HG03135 (cell line): ENCODE data around the gene LYZL6.
"Not testable (repeated sequence)": the region's sequence is repeated elsewhere in the genome, so short reads cannot be mapped to it uniquely, and the experiment has no call there.

ENCODE experiments used
- ATAC-seq: cut with Tn5 transposase; IDR thresholded peaks from one replicate; pipeline ENCODE4 v1.9.1; 2021; ENCODE audit warnings: mild to moderate bottlenecking, moderate library complexity; ENCODE audit not compliant: unreplicated experiment

The LYZL6 gene

DNA sequence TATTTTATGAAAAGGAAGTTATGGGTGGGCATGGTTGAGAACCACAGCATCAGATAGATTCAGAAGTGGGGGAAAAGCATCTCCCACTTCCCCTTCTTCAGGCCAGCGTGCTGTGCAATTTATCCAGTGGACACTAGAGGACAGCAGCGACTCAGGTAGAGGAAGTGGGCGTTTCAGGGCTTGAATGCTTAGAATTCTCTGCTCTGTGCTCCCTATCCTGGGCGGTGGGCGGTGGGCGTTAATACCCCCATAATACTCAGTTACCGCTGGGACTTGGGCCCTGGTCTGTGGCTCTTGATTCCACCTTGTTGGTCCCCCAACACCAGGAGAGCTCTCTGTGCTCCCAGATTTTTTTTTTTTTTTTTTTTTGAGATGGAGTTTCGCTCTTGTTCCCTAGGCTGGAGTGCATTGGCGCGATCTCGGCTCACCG lies 3.7 kb upstream of the LYZL6 start:
- no peak for ATAC-seq

DNA sequence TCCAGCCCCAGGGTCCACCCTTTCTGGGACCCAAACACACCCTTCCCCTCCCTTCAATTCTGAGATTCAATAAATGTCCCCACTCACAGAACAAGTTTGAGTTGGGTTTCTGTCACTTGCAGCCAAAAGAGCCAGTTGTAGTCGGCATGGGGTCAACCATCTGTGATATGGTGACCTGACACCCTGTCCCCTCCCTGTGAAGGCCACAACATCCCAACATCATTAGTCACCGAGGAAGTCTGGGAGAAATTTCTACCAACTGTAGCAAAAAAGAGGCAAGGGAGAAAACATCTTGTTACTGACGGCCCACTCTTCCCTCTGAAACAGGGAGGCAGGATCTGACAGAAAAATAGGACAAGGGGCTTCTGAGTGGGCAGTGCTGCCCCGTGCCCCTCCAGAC lies 638 bp upstream of the LYZL6 start:
- no peak for ATAC-seq

GRCh38 chr17:35942588-35943186 lies 826 bp downstream of the LYZL6 start:
- no peak for ATAC-seq

- not testable (repeated sequence) for ATAC-seq
Observed at GRCh38 chr17:35938492-35938891, 5.0 kb downstream of the LYZL6 start.

DNA sequence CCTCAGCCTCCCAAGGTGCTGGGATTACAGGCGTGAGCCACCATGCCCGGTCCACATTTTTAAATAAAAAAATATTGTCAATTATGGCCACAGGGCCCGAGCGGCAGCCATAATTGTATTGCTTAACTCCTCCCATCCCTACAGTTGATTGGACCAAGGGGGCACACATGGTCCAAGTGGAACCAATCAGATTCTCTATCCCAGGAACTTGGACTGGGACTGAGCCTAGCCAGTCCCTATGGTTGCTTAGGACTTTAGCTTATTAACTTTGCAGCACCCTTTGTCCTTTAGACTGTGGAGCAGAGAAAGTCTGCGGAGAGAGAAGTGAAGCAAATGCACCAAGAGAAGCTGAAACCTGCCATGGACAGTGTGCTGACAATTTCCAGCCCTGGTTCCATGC lies 7.5 kb downstream of the LYZL6 start:
- no peak for ATAC-seq

DNA sequence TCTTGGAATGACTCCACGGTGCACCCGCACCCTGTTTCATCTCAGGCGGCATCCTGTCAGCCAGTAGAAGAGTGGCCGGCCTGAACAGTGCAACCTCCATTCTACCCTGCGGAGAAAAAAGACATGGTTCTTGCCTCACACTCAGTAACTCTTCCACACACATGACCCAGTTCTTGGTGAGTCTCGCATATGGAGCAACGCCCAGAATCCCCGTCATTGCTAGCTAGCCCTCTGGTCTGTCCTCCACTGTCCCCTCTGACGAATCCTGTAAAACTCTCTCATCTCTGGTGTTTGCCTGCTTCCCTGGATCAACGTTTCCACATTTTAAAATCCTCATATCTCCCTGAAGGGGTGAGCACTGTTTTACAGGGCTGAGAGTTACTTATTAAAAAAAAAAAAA lies 8.8 kb downstream of the LYZL6 start:
- ATAC-seq, result no peak

DNA sequence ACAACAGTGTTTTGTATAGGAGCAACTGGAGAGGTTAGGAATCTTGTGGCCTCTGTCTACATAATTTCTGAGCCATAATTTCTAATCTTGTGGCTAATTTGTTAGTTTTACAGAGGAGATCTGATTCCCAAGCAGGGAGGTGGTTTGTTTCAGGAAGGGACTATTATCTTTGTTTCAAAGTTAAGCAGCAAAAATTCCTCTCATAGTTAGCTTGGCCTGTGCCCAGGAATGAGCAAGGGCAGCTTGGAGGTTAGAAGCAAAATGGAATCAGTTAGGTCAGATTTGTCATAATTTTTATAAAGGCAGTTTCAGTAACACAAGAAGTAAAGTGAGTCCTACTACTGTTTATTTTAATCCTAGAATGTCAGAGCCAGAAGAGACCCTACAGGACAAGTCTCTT lies 10.9 kb downstream of the LYZL6 start:
- ATAC-seq, result no peak

DNA sequence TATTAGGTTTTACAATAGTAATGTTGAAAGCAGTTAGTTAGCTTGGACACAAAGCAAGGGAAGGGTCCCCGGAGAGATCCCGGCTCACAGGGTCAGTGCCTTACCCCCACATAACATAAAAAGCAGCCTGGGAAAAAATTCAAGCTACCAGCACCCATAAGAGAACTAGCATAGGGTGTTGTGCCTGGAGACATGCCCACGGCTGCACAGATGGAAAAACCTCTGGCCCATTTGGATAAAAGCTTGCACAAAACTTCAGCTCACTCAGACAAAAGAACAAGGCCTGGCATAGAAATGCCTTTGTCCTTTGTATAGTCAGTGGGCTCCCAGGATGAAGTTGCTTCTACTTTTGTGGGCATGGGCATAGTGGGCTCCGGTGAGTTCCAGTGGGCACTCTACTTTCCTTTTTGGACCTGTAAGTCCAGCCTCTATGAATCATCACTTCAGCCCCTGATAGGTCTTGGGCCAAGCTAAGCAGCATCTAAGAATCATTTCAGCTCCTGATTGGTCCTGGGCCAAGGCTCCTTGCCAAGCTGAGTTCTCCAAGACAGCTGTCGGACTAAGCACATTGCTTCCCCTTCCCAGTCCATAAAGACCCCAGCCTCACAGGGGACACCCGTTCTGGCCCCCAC lies 11.6 kb downstream of the LYZL6 start:
- ATAC-seq, result no peak

- no peak for ATAC-seq
Observed at GRCh38 chr17:35930211-35931065, 13.1 kb downstream of the LYZL6 start, which contains the start of gene RDM1. Gene RDM1, minus strand, starts transcription at chr17:35930773. Its CDS starts 46 bp downstream, at chr17:35930727.

DNA sequence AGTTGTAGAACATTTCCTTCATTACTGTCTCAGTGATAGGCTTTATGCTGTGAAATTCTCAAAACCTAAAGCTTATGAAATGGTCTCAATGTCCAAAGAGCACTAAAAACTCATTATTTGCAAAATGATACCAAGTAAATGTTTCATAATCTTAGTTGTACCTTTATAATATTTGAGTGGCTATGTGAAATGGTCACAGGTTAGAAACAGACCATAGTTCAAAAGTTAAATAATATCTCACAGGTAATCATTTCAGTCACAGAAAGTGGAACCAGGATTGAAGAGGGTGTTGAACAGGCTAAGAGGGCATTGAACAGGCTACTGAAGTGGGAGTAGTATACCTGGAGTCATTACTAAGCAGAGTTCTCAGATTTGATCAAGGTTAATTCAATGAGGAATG lies 15.8 kb downstream of the LYZL6 start:
- ATAC-seq, result no peak

DNA sequence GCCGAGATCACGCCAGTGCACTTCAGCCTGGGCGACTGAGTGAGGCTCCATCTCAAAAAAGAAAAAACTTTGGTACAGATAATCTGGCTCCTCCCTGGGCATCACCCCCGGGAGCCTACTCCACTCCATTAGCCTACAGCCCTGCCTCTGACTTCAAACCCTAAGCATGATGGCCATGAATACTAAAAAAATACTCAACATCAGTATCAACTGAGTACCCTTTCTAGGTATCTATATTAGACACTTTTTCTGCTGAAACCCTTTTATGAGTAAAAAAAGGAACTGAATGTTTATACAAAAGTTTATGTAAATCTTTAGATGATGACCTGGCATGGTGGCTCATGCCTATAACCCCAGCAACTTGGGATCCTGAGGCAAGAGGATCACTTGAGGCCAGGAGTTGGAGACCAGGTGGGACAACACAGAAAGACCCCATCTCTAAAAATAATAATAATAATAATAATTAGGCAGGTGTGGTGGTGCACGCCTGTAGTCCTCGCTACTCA lies 19.9 kb downstream of the LYZL6 start:
- ATAC-seq, result no peak

DNA sequence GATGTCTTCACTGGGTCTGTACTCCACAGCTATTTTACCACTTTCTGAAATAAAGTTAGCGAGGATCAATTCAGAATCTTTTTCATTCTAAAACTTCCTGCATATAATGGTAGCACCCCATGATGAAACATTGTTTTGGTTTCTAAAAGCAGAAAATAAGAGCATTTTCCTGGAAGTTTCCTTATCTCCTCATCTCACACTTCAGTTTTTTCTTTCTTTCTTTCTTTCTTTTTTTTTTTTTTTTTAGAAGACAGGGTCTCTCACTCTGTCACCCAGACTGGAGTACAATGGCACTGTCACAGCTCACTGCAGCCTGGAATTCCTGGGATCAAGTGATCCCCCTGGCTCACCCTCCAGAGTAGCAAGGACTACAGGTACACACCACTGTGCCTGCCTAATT lies 23.3 kb downstream of the LYZL6 start:
- no peak for ATAC-seq

DNA sequence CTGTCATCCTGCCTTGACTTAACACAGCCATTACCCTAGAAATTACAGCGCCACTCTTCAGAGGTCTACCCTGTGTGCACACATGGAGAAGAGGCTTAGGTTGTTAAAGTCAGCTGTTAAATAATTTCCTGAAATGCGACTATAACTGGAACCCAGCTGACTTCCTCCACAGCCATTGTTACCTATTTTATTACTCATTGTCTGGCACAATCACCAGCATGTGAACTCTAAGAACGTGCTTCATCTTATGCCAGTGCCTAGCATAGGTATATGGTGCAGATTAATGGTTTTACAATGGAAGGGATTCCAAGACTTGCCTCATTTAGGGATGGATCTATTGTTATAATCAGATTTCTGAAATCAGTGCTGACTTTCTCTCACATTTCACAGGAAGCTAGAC lies 24.8 kb downstream of the LYZL6 start:
- ATAC-seq, result no peak

- no peak for ATAC-seq
Observed at GRCh38 chr17:35917519-35918213, 25.8 kb downstream of the LYZL6 start.

DNA sequence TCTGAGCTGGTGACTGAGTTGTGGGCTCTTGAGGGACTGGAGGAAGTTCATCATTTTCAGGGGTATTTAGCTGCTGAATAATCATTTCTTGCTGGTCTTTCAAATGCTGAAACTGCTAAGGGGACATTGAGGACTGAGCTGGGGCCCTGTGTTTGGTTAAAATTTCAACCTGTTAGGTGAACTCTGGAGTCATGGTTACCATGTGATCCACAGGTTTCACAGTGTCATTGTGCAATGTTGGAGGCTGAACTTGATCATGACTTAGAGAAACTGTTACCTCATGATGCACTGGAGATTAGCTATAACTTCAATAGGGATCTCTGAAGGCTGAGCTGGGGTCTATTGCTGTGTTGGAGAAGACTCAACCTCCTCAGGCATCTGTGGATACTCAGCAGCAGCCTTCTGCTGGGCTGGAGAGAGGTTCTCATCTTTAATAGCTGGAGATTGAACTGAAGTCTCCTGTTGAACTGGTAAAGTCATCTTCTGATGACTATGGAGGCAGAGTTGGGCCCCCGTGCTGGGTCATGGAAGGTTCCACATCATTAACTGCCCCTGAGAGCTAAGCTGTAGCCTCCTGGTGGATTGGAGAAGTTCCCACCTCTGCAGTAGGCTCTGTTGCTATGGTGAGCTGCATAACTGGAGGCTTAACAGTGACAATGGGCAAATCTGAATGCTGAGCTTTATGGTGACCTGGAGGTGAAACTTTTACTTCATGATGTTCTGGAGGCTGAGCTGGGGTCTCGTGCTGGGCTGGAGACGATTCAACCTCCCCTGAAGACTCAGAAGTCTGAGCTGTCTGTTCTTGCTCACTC lies 28.2 kb downstream of the LYZL6 start:
- no peak for ATAC-seq

DNA sequence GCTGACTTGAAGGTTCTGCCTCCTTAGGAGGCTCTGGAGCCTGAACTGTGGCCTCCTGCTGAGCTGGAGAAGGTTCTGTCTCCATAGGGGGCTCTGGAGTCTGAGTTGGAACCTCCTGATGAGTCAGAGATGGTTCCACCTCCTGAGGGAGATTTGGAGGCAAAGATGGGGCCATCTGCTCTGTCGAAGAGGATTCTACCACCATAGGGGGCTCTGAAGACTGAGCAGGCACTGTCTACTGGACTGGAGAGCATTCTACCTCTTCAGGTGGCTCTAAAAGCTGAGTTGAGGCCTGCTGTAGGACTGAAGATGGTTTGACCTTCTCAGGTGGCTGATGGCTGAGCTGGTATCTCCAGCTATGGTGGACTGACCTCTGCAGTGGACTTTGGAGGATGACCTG lies 29.2 kb downstream of the LYZL6 start:
- no peak for ATAC-seq

DNA sequence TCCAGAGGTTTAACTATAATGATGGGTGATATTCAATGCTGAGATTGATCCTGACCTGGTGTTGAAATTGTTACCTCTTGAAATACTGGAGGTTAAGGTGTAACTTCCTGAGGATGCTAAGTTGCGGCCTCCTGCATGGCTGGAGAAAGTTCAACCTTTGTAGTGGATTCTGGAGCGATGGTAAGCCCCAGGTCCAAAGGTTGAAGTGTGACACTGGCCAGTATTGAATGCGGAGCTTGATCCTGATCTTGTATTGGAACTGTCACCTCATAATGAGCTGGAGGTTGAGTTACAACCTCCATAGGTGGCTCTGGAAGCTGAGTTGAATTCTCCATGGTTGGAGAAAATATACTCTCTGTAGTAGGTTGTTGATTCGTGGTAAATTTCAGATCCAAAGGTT lies 29.9 kb downstream of the LYZL6 start:
- ATAC-seq, result no peak

GRCh38 chr17:35912942-35913341 lies 30.6 kb downstream of the LYZL6 start:
- no peak for ATAC-seq

- no peak for ATAC-seq
Observed at GRCh38 chr17:35912339-35912912, 31.1 kb downstream of the LYZL6 start.

GRCh38 chr17:35909408-35909807 lies 34.1 kb downstream of the LYZL6 start:
- no peak for ATAC-seq
